HG02588 (cell line): ENCODE measurements around the gene CNTN5.

Experiments used
- ATAC-seq: cut with Tn5 transposase; IDR thresholded peaks from one replicate; pipeline ENCODE4 v1.9.1; 2021; ENCODE audit warnings: mild to moderate bottlenecking, moderate library complexity; ENCODE audit not compliant: unreplicated experiment

CNTN5 gene

DNA sequence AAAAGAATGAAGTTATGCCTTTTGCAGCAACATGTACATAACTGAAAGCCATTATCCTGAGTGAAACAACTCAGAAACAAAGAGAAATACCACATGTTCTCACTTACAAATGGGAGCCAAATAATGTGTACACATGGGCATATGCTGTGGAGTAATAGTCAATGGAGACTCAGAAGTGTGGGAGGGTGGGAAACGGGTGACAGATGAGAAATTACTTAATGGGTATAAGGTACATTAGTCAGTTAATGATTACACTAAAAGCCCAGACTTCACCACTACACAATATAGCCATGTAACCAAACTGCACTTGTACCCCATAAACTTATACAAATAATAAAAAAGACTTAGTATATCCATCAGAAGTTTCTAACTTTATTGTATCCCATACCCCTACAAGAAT, 992.3 kb downstream of the CNTN5 start:
- no peak for ATAC-seq

DNA sequence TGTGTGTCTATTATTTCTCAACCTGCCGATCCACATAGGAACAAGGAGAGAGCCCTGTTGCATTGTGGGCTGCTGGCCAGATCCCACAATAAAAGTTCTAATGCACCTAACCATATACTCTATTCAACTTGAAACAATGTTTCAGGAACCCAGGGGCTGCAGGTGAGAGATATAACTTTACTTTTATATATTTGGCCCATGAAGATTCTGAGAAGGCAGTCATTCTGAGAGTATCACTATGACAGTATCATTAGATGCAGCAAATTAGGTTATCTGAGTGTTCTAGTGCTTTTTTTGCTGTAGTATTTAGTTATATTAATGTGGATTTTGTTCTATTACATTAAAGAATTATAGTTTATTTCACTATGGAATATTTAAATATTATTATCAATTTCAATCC, 1011.2 kb downstream of the CNTN5 start:
- ATAC-seq, result no peak

DNA sequence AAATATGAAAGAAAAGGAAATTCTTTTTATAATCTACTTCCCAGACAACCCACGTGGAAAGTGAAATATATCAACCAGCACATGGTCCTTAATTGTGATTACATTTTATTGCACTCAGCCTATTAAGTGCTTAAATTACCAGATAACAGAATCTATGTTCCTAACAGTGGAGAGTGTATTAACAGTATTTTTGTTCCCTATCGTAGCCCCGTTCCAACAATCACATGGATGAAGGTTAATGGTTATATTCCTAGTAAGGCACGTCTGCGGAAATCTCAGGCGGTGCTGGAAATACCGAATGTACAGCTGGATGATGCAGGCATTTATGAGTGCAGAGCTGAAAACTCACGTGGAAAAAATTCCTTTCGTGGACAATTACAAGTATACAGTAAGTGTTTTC, 1040.3 kb downstream of the CNTN5 start:
- ATAC-seq, result no peak

DNA sequence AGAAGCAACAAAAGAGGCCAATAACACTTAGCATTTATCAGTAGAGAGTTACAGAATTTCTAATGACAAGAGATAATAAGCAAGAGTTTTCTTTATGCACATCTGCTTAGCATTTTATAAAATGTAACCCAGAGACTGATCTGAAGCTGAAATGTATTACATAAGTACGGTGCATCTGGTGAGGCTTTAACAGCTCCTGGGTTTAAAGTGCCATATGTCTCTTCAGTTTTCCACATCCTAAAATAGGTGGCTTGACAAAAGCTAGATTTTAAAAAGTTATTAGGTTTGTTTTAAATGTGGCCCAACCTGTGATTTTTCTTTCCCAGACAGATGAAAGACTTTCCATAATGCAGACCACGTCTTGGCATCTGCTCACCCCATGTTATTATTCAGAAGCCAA, 1045.7 kb downstream of the CNTN5 start:
- no peak for ATAC-seq

DNA sequence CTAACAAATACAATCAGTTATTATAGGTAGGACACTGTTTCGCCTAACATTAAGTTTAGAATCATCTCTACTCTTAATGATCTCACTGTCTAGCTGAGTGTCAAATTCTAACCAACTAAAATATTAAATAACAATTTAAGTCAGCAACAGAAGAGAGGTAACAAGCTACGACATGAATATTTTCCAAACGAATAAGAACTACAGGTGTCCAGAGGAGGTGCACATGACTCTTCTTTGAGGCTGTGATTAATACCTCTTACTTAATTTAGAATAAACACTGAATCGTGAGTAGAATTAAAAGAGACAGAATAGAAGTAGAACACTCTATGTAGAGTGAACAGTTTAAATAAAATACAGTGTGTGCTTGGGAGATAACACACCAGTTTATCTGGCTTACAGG, 1047.4 kb downstream of the CNTN5 start:
- no peak for ATAC-seq

DNA sequence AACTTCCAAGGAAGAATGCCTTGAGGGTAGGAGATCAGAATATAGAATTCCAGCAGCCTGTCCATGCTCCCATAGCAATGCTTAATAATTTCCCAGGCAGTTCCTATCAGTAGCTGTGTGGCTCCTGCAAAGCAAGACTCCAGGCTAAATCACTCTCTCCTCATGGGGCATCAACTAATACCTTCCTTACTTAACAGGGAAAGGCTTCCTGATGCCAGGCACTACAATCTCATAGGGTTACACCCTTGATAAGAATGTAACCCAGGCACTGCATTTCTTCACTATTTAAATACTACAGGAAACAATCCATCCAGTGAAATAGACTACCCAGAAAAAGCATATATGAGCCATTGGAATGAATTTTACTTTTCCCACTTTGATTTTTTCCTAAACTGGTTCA, 1051.4 kb downstream of the CNTN5 start:
- ATAC-seq, result no peak

DNA sequence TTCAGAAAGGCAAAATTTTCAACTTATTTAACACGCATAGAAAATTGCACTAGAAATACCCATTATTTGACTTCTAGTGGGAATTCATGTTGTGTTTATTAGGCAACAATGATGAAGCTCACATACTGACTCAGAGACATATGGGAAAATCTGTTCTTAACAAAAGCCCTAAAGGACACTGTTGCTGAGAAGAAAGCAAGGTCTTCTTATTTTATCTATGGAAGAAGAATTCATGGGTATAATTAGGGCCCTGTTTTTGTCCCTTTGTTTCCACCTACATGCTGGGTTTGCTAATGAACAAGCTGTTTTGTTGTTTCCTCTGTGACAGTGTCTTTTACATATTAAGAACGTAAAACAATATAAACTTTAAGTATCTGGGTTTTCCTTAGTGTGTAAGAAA, 1059.6 kb downstream of the CNTN5 start:
- ATAC-seq, result no peak

DNA sequence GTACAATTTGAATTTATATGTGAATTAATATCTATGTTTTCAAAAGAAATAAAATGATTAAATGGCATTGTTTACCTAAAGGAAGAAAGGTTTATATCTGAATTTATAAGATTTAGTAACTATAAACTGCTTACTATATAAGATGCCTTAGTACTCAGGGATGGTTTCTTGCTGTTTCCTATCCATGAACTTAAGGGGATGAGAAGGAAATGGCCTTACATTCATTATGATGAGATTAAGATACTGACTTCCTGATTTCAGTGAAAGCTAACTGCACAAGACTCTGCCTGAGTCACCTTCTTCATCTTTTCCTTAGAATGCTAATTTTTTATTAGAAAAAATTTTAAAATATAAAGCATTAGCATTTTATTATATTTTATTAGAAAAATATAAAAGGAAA, 1060.1 kb downstream of the CNTN5 start:
- no peak for ATAC-seq

DNA sequence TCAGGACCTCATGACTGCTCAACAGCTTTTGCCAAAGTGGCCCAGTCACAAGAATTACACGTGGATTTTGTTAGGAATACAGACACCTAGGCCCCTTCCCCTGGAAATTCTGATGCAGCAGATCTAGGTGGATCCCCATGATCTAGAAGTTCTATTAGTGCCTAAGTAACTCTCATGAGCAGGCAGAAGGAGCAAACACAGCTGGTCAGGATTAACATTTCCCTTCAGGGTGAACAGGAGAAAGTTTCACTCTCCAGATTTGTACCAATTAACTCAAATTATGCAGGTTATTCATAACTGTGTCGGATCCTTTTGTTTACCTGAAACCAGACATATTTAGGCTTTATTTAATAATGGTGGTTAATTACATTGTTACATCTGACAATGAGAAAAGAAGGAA, 1072.9 kb downstream of the CNTN5 start:
- no peak for ATAC-seq

DNA sequence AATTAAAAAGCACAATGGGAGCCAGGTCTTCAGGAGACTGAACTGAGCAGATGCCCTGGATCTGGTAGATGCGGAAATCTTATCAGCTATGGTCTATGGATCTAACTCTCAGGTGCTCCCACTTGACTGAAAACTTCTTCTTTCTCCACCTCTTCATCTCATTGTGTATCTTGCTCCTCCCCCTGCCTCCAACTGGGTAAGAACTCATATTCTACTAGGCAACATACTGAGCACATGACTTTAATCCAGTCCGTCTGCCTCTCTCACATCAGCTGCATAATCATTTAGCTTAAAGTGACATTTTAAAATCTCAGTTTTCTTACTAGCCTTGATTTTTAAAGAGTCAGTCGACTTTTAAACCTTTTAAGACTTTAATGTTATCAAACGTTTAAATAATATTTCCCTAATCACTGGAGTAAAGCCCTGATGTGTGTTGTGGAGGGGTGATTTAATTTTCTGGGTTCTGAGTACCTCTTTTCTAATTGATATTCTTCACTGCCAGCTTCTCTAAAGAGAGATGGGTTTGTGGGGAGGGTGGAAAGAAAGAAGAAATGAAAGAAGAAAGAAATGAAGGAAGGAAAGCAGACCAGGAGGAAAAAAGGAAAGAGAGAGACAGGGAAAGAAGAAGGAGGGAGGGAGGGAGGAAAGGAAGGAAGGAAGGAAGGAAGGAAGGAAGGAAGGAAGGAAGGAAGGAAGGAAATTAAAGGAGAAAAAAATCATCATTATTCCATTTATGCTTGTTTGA, 1073.5 kb downstream of the CNTN5 start:
- no peak for ATAC-seq

DNA sequence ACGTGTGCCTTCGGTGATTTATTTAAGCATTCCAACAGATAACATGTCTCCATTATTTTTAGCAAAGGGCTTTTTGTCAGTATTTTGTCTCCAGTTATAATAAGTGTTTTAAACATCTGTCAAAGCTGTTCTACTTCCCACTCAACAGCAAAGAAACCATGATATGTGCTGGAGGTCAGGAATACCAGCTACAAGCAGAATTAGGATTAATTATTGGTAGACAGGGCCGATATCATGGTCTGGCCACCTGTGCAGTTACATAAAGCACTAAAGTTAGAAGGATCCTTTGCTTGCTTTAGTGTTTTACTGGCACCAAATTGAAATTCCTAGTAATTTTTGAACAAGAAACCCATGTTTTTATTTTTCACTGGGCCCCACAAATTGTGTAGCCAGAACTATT, 1075.1 kb downstream of the CNTN5 start:
- no peak for ATAC-seq

DNA sequence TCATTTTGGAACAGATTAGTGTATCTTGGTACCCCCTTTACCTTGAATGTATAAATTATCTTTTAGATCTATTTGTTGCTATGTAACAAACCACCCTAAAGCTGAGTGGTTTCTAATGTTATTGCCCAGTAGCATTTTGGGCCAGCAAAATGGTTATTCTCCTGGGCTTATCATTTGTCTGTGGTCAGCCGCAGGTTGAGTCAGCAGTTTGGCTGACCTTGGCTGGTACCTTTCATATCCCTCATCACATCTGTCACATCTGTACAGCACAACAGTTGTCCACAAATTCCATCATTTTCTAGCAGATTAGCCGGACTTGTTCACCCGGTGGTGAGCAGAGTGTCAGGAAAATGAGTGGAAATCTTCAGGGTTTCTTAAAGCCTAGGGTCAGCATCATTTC, 1077.8 kb downstream of the CNTN5 start:
- ATAC-seq, result no peak

DNA sequence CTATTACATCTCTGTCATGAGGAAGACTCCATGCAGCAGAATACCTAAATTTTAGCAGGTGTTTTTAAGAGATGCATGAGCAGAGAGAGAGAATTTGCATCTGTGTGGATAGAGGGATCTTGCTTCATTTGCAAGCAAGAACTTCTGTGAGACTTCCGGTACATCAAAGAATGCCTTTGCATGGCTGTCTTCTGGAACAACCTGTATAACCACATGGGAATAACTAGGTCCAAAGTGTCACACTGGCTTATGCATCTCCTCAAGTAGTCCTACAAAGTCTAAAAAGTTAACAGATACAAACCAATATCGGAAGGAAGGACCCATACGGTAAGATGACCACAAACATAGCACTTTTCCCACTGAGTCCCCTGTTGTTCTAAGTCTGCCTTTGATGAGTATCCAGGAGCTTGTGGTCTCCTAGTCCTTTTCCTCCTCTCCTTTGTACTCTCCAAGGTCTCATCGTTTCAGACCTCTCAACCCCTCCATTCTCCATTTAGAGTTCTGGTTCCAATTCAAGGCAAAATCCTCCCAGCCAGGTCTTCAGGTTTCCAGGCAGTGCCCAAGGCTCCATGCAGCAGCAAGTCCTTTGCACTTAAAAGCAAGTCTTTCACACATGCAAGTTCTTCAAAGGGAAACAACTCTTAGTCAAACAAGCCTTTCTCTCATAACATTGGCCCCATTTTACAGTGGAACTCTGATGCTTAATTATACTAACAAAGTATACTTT, 1084.7 kb downstream of the CNTN5 start:
- ATAC-seq, result no peak

DNA sequence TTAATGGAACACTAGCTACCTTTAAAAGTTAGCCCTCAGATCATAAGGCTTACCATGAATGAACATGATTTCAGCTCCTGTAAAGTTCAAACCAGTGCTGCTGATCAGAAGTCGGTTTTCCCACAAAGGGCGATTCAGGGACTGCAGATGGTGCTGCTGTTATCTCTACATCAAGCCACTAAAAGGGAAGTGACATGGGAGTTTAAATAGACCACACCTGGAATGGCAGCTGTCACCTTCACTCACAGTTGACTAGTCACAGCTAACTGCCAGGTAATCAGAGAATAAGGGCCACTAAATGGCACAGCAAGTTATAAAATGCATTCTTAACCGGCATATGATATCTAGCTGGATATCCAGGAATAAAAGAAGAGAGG, 1085.2 kb downstream of the CNTN5 start:
- ATAC-seq, result no peak

DNA sequence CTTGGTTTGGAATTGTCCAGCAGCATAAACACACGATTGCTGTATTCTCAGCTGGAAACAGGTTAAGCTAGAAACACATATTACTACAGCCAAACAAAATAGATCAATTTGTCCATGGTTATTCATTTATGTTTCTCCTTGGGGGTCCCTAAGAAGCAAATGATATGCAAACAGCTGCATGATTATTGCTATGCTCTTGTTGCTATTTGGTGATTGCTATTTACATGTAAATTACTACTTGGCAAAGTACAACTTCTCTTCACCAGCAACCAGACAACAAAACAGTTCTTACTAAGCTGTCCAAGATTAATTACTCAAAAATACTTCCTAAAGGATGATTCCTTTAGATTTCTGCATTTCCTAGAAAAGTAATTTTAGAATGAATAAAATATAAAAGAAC, 1098.4 kb downstream of the CNTN5 start:
- ATAC-seq, result no peak

DNA sequence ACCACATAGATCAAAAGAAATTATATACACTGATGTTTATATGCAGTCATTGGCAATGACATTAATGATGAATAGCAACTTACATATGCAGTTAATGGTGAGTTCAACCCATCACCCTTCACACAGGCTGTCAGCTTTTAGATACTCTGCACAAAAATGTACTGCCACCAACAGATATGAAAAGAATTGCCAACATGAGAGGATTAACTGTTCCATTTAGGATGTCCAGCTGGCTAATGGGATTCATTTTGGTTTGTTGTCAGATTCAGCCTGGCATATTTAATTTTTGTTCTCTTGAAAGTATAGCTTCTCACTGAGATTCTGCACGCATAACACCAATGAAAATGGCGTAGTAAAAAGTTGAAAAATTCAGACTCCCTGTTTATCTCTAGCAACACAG, 1112.4 kb downstream of the CNTN5 start:
- ATAC-seq, result no peak

DNA sequence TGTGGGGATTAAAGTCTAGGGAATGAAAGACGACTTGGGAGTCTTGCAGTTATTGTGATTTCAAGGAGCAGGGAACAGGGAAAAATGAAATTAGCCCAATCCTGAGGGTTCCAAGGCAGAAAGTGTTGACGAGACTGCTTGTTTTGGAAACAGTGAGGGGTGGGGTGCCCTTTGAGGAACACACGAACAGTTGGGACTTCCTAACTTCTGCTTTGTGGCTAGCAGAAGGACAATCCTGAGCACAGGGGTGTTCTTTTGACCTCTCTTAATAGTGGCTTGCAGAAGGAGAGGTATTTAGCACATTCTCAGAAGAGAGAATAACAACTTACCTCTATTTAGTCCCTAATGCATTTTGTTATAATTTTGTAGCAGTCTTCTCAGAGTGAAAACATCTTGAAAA, 1120.5 kb downstream of the CNTN5 start:
- ATAC-seq, result no peak

DNA sequence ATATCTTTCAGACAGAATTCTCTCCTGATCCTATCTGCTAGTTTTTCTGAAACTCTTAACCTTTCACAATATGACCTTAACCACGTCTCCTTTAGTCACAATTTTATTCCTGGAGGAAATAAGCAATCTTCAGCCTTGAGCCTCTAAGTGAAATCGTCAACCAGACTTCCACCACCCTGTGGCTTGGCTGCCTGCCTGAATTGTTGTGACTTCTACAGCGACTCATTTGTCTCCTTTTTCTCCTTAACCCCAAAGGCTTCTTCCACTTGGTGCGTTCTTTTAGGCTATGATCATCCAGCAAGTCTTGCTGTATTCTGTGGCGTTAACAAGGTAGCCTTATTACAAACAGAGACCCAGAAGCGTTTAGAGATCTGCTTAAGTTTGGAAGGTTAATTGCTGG, 1131.2 kb downstream of the CNTN5 start:
- no peak for ATAC-seq

DNA sequence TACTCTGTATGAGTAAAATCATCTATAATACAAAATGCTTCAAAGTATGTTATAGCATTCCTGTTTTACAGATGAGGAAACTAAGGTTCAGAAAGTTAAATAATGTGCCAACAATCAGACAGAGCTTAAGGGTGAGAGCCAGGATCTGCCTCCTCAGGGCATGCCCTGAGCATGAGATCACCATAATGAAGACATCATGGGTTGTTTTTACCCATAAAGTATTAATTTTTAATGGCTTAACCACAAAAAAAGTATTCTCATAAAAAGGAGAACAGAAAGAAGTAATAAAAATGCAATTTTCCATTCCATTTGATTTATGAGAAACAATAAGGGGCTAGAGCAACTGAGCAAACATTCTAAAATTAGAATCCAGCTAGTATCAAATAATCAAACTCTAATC, 1132.0 kb downstream of the CNTN5 start:
- no peak for ATAC-seq

DNA sequence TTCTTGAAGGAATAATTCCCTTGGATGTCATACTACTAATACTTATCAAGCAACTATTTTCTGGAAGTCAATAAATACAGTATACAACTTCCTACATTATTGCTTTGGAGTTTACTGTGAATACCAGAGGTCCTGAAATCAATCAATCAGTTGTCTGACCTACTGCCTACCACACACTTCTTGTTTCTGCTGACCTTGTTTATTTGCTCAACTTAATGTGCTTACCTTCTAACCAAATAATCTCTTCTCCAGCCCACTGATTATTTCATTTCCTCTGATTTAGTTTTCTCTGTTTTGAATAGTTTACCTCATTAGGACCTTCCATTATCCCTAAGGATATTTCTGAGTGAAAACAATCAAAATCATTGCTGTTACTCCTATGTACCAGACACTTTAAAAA, 1142.7 kb downstream of the CNTN5 start:
- no peak for ATAC-seq

DNA sequence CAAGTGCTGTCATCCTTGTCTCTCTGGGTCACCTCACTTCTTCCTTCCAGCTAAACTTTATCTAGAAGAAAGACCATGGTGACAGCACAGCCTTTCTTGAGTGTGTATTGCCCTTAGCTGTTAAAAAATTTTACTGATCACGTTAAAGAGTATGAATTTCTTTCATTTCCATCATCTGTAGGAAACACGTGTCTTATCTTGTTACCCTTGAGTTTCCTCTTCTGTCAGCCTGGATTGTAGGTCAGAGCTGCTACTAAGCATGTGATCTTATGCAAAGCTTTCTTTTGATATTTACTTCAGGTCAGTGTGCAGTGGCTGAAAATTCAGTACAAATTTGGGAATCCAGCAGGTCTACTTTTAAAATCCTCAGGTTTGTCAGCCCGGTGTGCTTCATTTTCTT, 1154.1 kb downstream of the CNTN5 start:
- no peak for ATAC-seq

DNA sequence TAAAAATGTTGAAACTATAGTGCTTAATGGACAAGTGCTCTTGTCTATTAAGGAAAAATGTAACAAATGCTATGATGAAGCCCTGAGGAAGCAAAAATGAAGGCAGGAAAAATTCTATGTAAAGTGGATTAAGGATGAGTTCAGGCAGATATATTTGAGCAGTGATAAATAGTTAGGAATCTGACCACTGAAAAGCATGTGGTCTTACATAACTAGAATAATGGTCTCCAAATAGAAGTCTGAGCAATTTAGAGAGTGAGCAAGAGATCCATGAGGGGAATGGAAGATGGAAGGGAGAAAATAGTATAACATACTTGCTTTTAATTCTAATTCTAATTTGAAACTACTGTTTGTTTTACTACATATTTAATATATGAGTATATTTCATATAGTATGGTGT, 1155.7 kb downstream of the CNTN5 start:
- no peak for ATAC-seq

DNA sequence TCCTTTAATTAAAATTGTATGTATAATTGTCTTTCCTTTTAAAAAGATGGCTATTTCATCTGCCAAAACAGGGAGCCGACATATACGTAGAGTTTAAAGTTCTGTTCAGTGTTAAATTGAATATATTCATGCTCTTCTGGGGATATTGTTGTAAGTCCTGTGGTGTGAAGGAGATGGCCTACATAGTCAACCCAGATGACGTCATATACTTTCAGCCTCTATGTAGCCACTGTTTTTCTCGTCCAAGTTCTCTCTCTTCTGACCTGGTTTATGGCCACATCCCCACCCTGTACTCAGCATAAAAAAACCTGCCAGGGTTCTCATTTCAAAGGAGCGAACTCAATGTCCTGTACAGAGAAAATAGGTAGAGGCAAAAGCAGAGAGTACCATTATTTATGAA, 1156.9 kb downstream of the CNTN5 start:
- no peak for ATAC-seq
